Measurements from ENCODE around the gene GPR27.

GPR27 gene

GRCh38 chr3:71787851-71788405 lies 34.3 kb downstream of the GPR27 start:
- no peak for DNase-seq

- no peak for DNase-seq
Observed at GRCh38 chr3:71789922-71790321, 36.3 kb downstream of the GPR27 start.

GRCh38 chr3:71791634-71792033 lies 38.0 kb downstream of the GPR27 start:
- no peak for DNase-seq

- no peak for DNase-seq
Observed at GRCh38 chr3:71796290-71796689, 42.6 kb downstream of the GPR27 start.

GRCh38 chr3:71797455-71797854 lies 43.8 kb downstream of the GPR27 start:
- no peak for DNase-seq

GRCh38 chr3:71800023-71800422 lies 46.4 kb downstream of the GPR27 start:
- no peak for DNase-seq

GRCh38 chr3:71801986-71802385 lies 48.3 kb downstream of the GPR27 start:
- DNase-seq: no peak

GRCh38 chr3:71803248-71803647 lies 49.6 kb downstream of the GPR27 start:
- DNase-seq: no peak

GRCh38 chr3:71805199-71805598 lies 51.5 kb downstream of the GPR27 start:
- DNase-seq: no peak

- DNase-seq: no peak
Observed at GRCh38 chr3:71805691-71806090, 52.0 kb downstream of the GPR27 start.
